DOHH2 (cell line): Measurements from ENCODE around the gene PLET1.

Experiments
- H3F3A ChIP-seq: fragments of 200-600 bp; sonication (generic), shearing (Covaris generic); 2 replicates; pipeline ENCODE4 v1.6.0; 2016; ENCODE audit warnings: antibody characterized with exemption, mild to moderate bottlenecking; ENCODE audit not compliant: control insufficient read depth, insufficient read depth
- H3K27ac ChIP-seq: fragments of 200-600 bp; sonication (generic); 2 replicates; pipeline ENCODE4 v1.5.1; 2014; ENCODE audit warnings: low read depth, mild to moderate bottlenecking, low read length, moderate library complexity
- H3K27me3 ChIP-seq: fragments of 200-600 bp; sonication (generic); 2 replicates; pipeline ENCODE4 v1.6.1; 2014; ENCODE audit warnings: mild to moderate bottlenecking, low read length, mixed read lengths; ENCODE audit not compliant: control insufficient read depth
- H3K36me3 ChIP-seq: fragments of 200-600 bp; sonication (generic); 2 replicates; pipeline ENCODE4 v1.6.1; 2014; ENCODE audit warnings: mild to moderate bottlenecking, low read length, moderate library complexity, mixed read lengths; ENCODE audit not compliant: control insufficient read depth
- H3K4me1 ChIP-seq: fragments of 200-600 bp; sonication (generic); 2 replicates; pipeline ENCODE4 v1.6.1; 2014; ENCODE audit warnings: mild to moderate bottlenecking, low read length, mixed read lengths; ENCODE audit not compliant: control insufficient read depth
- H3K4me2 ChIP-seq: fragments of 200-600 bp; sonication (generic); 2 replicates; pipeline ENCODE4 v1.6.0; 2014; ENCODE audit warnings: mild to moderate bottlenecking, low read length, moderate library complexity
- H3K4me3 ChIP-seq: fragments of 200-600 bp; sonication (generic); 2 replicates; pipeline ENCODE4 v1.5.1; 2014; ENCODE audit warnings: mild to moderate bottlenecking, low read length, mixed read lengths
- H3K79me2 ChIP-seq: fragments of 200-600 bp; sonication (generic); 2 replicates; pipeline ENCODE4 v1.6.1; 2014; ENCODE audit warnings: mild to moderate bottlenecking, low read length, mixed read lengths; ENCODE audit not compliant: control insufficient read depth
- H3K9me2 ChIP-seq: fragments of 200-600 bp; sonication (generic); replicated peaks from 2 replicates; pipeline ENCODE4 v1.6.1; 2014; ENCODE audit warnings: mild to moderate bottlenecking, low read length, mixed read lengths; ENCODE audit not compliant: control insufficient read depth
- H3K9me3 ChIP-seq: fragments of 200-600 bp; sonication (generic); 2 replicates; pipeline ENCODE4 v1.6.1; 2014; ENCODE audit warnings: antibody characterized with exemption, low read length, mixed read lengths; ENCODE audit not compliant: control insufficient read depth, insufficient read depth
- H4K20me1 ChIP-seq: fragments of 200-600 bp; sonication (generic); 2 replicates; pipeline ENCODE4 v1.6.0; 2014; ENCODE audit warnings: low read depth, mild to moderate bottlenecking, antibody characterized with exemption, low read length, moderate library complexity; ENCODE audit not compliant: control insufficient read depth, insufficient read depth
- EZH2phosphoT487 ChIP-seq: fragments of 200-600 bp; sonication (generic); IDR thresholded peaks from 2 replicates; pipeline ENCODE4 v1.6.1; 2017; ENCODE audit warnings: borderline replicate concordance, mild to moderate bottlenecking, antibody characterized with exemption, low read length, moderate library complexity, mixed read lengths
- TF ChIP-seq, protein P1 (sequence below): fragments of 200-600 bp; sonication (generic); IDR thresholded peaks from one replicate; pipeline ENCODE4 v1.5.1; 2014; ENCODE audit warnings: antibody characterized with exemption, mild to moderate bottlenecking, low read depth, low read length; ENCODE audit not compliant: poor library complexity, severe bottlenecking

The PLET1 gene

GRCh38 chr11:112288021-112288420, 27.4 kb upstream of the PLET1 start:
- peaks cover 10% of the 10 kb centered on the region for H3K4me1 ChIP-seq
- H3K9me3 ChIP-seq = no peaks in the 10 kb centered on the region
- H3K9me2 ChIP-seq = no peaks in the 10 kb centered on the region
- H4K20me1 ChIP-seq = no peaks in the 10 kb centered on the region
- no peaks in the 10 kb centered on the region for H3K79me2 ChIP-seq
- H3K27me3 ChIP-seq = peaks cover 18% of the 10 kb centered on the region
- H3K27ac ChIP-seq = no peak overlapping the region
- TF ChIP-seq, protein P1, sequence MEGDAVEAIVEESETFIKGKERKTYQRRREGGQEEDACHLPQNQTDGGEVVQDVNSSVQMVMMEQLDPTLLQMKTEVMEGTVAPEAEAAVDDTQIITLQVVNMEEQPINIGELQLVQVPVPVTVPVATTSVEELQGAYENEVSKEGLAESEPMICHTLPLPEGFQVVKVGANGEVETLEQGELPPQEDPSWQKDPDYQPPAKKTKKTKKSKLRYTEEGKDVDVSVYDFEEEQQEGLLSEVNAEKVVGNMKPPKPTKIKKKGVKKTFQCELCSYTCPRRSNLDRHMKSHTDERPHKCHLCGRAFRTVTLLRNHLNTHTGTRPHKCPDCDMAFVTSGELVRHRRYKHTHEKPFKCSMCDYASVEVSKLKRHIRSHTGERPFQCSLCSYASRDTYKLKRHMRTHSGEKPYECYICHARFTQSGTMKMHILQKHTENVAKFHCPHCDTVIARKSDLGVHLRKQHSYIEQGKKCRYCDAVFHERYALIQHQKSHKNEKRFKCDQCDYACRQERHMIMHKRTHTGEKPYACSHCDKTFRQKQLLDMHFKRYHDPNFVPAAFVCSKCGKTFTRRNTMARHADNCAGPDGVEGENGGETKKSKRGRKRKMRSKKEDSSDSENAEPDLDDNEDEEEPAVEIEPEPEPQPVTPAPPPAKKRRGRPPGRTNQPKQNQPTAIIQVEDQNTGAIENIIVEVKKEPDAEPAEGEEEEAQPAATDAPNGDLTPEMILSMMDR = no peak
- no peak for TF ChIP-seq EZH2phosphoT487
- H3F3A ChIP-seq = no peaks in the 10 kb centered on the region
- no peak overlapping the region for H3K4me2 ChIP-seq
- no peaks in the 10 kb centered on the region for H3K36me3 ChIP-seq
- no peak overlapping the region for H3K4me3 ChIP-seq

DNA sequence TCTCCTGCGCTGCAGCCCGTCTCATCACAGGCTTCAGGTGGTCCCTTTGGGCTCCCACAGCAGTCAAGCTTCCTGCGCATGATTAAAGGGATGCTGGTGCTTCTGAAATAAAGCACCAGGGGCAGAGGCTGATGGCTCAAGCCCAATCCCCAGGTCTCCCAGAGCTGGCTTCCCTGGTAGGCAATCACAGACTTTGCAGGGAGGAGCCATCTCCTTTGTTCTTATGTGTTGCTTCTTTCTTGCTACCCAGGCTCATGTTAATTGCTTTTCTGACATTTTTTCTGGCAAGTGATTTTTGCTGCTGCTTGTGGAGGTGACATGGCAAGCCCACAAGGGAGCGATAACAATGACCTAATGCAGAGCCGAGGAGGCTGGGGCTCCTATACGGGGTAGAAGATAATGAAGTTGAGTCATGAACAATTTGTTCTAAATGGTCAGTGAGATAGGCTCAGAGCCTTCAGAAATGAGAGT, 25.2 kb upstream of the PLET1 start:
- TF ChIP-seq, protein P1 = no peak
- TF ChIP-seq EZH2phosphoT487 = no peak
- Histone ChIP-seq H3F3A (no peaks in the 10 kb centered on the region), H3K4me2 (no peak overlapping the region), H3K27me3 (peaks cover 29% of the 10 kb centered on the region), H3K9me3 (no peaks in the 10 kb centered on the region), H3K4me1 (peaks cover 10% of the 10 kb centered on the region), H3K27ac (no peak overlapping the region), H3K36me3 (no peaks in the 10 kb centered on the region), H3K79me2 (no peaks in the 10 kb centered on the region), H3K4me3 (no peak overlapping the region), H3K9me2 (no peaks in the 10 kb centered on the region), H4K20me1 (no peaks in the 10 kb centered on the region)

- TF ChIP-seq, protein P1 = no peak
- TF ChIP-seq EZH2phosphoT487 = no peak
- Histone ChIP-seq H3K9me2 (no peaks in the 10 kb centered on the region), H3K9me3 (no peaks in the 10 kb centered on the region), H4K20me1 (no peaks in the 10 kb centered on the region), H3K4me3 (no peak overlapping the region), H3K4me2 (no peak overlapping the region), H3K79me2 (no peaks in the 10 kb centered on the region), H3K36me3 (no peaks in the 10 kb centered on the region), H3K27ac (no peak overlapping the region), H3K27me3 (peaks cover 17% of the 10 kb centered on the region; the same call in 1 of the 2 replicates), H3F3A (no peaks in the 10 kb centered on the region), H3K4me1 (peaks cover 34% of the 10 kb centered on the region)
Measured at GRCh38 chr11:112281726-112282125, 21.1 kb upstream of the PLET1 start.
